ENCODE results near the gene CACNB2. TPM values are rescaled to one million over a fixed set of nuclear protein-coding genes. Genes with fewer than 3 reads are reported as not detected.

Gene CACNB2
- total RNA-seq, 1 donor: 2.1 TPM

DNA sequence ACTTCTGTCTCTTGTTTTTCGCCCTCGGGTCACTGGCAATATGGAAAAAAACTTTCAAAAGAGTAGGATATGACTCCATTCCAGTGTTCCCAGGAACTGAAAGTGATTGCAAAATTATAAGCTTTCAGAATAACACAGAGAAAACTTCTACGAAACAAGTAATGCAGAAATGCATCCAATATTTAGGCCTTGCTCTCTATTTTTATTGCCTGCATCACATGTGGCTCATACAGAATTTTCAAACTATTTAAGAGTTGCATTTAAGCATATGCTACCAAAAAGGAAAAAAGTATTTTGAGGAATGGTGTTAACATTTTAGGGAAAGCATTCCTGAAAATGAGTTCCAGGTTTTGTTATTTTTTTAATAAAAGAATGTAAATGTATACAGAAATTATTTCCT is 228.0 kb downstream of the CACNB2 start:
- TF ChIP-seq, protein P1, sequence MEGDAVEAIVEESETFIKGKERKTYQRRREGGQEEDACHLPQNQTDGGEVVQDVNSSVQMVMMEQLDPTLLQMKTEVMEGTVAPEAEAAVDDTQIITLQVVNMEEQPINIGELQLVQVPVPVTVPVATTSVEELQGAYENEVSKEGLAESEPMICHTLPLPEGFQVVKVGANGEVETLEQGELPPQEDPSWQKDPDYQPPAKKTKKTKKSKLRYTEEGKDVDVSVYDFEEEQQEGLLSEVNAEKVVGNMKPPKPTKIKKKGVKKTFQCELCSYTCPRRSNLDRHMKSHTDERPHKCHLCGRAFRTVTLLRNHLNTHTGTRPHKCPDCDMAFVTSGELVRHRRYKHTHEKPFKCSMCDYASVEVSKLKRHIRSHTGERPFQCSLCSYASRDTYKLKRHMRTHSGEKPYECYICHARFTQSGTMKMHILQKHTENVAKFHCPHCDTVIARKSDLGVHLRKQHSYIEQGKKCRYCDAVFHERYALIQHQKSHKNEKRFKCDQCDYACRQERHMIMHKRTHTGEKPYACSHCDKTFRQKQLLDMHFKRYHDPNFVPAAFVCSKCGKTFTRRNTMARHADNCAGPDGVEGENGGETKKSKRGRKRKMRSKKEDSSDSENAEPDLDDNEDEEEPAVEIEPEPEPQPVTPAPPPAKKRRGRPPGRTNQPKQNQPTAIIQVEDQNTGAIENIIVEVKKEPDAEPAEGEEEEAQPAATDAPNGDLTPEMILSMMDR (IDR thresholded peaks at IDR 0.05; ENCODE audit: insufficient read depth, low read length): no peak
- DNase-seq (ENCODE audit: low read depth): peak; percentile 8

DNA sequence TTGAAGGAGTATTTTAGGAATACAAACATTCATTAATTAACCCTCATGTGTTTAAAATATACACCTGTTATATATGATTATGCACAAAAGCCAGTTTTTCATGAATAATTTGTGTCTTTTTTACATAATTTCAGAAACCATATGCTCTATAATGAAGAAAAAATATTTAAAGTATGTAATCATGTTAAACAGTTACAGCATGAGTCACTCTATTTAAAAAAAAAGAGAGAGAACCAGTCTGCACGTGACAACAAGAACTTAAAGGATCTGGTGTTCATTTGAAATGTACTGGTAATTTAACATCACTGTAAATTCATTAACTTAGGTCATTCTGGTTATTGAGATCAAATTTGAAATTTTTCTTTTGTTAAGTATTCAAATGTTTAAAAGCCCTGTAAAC is 228.5 kb downstream of the CACNB2 start:
- TF ChIP-seq, protein P1 (IDR thresholded peaks at IDR 0.05; ENCODE audit: insufficient read depth, low read length): no peak
- DNase-seq (ENCODE audit: low read depth): peak; percentile 47
- H3K4me3 ChIP-seq (ENCODE audit: low read depth, low read length): no peak overlapping the region

More for the DNA sequence above, 228.0 kb downstream of the CACNB2 start:
- H3K4me3 ChIP-seq (ENCODE audit: low read depth, low read length): no peak overlapping the region

DNA sequence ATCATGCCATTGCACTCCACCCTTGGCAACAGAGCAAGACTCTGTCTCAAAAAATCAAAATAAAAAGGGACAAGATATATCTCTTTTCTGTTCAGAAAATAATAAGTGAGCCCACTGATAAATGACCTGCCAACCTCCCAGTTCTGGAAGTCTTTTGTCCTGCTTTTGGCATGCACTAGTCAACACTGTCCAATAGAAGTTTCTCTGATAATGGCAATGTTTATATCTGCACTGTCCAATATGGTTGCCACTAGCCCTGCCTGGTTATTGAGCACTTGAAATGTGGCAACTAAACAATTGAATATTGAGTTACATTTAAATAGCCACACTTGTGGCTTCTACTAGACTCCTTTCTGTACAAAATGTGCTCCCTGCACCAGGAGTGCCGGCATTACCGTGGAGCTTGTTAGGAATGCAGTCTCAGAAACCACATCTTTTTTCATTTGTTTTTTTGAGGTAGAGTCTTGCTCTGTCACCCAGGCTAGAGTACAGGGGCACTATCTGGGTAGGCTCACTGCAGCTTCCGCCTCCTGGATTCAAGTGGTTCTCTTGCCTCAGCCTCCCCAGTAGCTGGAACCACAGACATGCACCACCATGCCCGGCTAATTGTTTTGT is 229.7 kb downstream of the CACNB2 start:
- H3K4me3 ChIP-seq (ENCODE audit: low read depth, low read length): no peak overlapping the region
- no peak for DNase-seq (ENCODE audit: low read depth)
- TF ChIP-seq, protein P1 (IDR thresholded peaks at IDR 0.05; ENCODE audit: insufficient read depth, low read length): no peak

DNA sequence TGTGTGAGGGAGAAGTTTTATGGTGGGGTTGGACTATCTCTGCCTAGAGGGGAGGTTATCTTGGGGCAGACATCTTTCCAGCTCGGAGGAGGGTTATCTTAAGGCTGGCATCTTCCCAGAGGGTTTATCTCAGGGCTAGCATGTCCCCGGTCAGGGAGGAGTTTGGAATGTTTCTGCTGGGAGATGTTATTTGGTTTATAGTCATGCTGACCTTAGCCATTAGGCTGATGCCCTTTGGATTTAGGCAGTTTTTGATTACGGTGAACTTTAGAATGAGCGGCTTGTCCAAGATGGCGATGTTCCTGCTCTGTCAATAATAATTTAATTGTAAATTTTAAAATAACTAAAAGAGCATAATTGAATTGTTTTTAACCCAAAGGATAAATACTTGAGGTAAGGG is 236.4 kb downstream of the CACNB2 start:
- no peak overlapping the region for H3K4me3 ChIP-seq (ENCODE audit: low read depth, low read length)
- TF ChIP-seq, protein P1 (IDR thresholded peaks at IDR 0.05; ENCODE audit: insufficient read depth, low read length): no peak
- no peak for DNase-seq (ENCODE audit: low read depth)

DNA sequence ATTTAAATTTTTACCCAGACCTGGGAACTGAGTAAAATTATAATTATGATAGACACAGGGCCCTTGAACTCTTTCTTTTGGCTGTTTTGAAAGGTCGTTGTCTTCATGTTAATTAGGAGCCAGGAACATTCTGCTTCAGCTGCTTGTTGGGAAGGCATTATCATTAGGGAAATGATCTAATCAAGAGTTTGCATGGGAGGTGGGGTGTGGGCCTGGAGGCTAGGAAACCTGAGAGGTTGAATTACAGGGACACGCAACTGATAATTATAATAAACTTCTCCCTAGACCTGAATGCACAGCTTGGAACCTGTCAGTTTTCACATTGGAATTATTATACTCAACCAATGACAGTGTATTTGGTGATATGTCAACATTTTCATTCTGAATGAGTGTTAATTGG is 237.7 kb downstream of the CACNB2 start:
- DNase-seq (ENCODE audit: low read depth): no peak
- no peak overlapping the region for H3K4me3 ChIP-seq (ENCODE audit: low read depth, low read length)
- TF ChIP-seq, protein P1 (IDR thresholded peaks at IDR 0.05; ENCODE audit: insufficient read depth, low read length): no peak

DNA sequence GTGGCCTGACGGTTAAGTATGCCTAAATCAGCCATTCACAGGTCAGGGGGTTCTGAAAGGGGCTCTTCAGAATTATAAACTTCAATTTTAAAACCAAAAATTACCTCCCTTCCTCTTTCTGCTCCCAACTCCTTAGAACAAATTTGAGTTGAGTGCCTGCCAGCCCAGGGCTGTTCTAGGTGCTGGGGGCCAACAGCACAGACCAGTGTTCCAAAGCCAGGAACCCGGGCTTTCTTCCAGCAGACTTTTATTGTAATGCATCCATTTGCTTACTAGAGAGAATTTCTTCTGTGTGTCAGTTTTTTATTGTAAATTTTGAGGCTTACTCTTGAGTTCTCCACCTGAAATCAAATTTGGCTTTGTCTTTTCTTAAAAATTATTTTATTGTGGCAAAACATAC is 238.5 kb downstream of the CACNB2 start:
- H3K4me3 ChIP-seq (ENCODE audit: low read depth, low read length): no peak overlapping the region
- DNase-seq (ENCODE audit: low read depth): peak; percentile 2
- TF ChIP-seq, protein P1 (IDR thresholded peaks at IDR 0.05; ENCODE audit: insufficient read depth, low read length): no peak

DNA sequence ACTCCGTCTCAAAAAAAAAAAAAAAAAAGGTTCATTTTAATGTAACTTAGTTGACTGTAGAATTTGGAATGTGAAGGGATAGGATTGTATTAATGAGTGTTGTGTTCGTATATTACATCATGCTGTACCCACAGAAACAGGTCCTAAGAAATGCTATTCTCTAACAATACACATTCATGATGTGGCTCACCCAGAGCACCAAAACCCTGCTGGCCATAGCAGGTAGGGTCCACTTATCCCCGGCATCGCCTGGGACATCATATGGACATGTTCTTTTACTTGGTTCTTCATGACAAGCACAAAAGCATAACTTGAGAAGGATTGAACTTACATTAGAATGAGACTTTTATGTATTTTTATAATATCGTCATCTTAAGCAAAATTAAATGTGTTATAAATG is 241.5 kb downstream of the CACNB2 start:
- H3K4me3 ChIP-seq (ENCODE audit: low read depth, low read length): no peak overlapping the region
- TF ChIP-seq, protein P1 (IDR thresholded peaks at IDR 0.05; ENCODE audit: insufficient read depth, low read length): no peak
- no peak for DNase-seq (ENCODE audit: low read depth)

Measured in fibroblast of the aortic adventitia (primary cell).